NCI-H460 (cell line): ENCODE measurements around the gene THRAP3. TPM values are rescaled to one million over a fixed set of nuclear protein-coding genes. Genes with fewer than 3 reads are reported as not detected.

ENCODE experiments used
- DNase-seq: peaks from one replicate; pipeline ENCODE4 v3.0.0-alpha.2; 2016; ENCODE audit warnings: low read depth; ENCODE audit errors: extremely low read depth
- small RNA-seq, 2 experiments: library from RNA; depleted of rRNA; stranded (forward); fragments of <200 nt; gene quantifications; one replicate each; pipeline ENCODE3, GENCODE V24; 2014
- total RNA-seq: library from RNA; depleted of rRNA; stranded (reverse); fragments of >200 nt; shearing (Covaris generic); gene quantifications from 2 replicates; pipeline ENCODE4 v1.2.3, GENCODE V29; 2014; rRNA removed

Gene THRAP3
- total RNA-seq, 1 experiment from 2014 or later: 67.7 TPM

DNA sequence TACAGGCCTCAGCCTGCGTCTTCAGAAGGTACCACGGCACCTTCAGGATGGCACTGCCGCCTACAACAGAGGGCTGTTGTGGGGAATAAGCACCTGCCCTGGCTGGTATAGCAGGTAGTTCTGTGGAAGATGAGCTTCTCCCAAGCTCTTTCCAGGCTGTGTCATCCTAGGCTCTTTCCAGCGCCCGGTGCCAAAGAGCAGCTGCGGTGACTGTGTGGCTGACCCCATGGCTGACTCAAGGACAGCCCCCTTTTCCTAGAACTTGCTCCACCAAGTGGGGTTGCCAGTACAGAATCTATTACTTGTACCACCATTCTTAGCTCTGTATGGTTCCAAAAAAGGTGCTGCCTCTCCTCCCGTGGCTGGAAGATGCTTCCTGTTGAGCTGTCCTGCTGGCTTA is 121.1 kb downstream of the THRAP3 start:
- no peak for DNase-seq

DNA sequence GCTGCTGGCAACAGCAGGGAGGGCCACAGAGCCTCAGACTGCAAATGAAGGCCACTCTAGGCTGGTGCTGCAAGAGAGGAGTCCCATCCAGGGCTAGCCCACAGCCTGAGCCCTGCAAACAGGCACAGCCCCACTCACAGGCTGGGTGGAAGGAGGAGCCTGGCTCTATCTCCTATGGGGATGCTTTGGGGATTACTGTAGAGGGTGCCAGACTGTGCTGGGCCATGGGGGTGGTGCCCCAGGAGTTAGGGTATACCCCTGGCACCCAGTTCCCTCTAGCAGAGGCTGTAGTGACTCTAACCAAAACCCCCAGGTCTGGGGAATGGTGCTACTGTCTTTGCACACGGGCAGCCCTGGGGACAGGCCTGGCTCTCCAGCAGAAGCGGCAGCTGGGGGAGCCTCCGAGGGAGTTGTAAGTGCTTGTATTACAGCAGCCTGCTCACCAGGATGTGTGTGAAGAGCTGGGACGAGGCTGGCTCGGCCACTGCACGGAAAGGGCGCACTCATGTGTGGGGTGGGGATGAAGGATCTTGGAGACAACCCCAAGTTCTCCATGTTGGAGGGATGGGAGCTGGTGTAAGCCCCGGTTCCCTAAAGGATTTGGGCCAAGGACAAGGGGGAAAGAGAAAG is 122.6 kb downstream of the THRAP3 start:
- DNase-seq: no peak

DNA sequence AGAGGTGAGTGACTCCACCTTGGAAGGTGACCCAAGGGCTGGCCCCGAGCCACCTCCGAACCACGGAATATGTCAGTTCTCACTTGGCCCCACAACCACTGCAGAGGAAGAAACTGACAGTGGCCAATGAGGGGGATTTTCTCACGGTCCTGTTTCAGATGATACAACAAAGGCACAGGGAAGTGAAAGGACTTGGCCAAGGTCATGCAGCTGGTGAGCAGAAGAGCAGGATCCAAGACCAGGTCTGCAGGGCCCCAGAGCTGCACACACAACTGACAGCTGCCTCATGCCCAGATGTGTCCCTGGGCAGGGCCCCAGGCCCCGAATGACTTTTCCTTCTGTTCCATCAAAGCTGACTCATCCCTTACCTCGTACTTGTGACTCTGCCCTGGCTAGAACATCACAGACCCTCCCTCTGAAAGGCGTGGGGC is 125.0 kb downstream of the THRAP3 start:
- no peak for DNase-seq

DNA sequence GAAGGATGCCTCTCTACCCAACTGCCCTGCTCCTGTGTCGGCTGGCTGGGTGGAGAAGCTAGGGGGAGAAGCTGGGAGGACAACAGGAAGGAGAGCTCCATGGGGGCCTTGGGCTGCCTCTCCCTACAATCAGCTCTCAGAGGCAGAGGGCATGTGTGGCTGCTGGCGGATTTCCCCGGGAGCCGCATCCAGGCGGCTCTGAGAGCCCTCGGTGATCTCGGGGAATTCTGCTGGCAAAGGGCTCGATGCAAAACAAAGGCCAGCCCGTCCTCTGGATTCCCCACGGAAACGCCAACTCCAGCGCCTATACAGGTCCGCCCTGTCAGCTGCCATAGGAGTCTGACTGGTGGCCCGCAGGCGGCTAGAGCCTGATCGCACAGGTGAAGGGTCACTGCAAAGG is 125.6 kb downstream of the THRAP3 start:
- no peak for DNase-seq

DNA sequence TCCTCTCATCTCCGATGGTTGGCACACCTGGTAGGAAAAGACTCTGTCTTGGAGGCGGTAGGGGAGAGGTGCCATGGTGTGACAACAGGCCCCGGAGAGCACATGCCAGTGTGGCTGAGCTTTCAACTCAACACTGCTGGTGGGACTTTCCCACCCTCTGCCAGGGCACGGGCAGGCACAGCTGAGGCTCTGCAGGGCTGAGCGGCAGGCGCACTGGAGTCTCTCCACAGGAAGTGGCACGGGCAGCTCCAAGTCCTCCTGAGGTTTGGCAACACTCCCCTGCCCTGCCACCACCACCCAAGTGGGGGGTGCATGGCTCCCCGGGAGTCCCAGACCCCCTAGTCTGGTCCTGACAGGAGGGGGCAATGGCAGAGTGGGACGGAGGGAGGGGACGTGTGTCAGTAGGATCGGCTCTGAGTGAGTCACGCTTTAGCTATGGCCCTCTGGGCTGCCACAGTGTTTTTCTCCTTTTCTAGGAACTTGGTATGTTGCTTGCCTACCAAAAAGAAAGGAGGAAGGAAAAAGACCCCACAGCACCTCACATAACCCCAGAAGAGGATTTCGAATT is 126.5 kb downstream of the THRAP3 start:
- DNase-seq: no peak

DNA sequence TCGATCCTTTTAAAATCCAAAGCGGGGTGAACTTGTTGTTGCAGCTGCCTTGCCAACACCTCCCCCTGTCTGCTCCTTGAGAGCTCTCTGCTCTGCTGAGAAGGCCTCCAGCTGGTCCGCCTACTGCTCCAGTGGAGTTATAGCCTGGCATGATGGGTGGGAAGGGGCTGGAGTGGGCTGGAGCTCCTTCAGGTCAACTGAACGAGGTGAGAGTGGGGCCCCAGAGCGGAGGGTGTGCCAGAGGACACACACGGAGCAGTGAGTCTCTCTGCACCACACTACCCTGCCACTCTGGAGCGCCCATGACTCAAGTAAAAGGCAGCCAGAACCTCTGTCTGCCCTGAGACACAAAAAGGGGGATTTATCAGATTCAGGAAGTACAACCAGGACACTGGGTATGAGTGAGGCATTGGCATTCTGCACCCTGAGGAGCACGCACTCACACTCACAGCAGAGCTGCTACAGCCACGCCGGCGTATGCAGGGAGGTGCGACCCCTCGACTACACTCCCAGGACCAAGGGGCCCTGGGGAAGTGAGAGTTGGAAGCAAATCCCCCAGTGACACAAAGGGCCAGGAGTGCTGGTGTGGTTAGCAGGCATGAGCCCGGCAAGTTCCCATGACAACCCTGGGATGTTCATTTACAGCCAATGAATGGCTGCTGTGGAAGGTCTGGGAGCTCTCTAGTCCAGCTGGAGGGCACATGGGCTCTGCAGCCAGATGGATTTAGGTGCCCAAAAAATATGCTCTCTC is 127.2 kb downstream of the THRAP3 start:
- no peak for DNase-seq

DNA sequence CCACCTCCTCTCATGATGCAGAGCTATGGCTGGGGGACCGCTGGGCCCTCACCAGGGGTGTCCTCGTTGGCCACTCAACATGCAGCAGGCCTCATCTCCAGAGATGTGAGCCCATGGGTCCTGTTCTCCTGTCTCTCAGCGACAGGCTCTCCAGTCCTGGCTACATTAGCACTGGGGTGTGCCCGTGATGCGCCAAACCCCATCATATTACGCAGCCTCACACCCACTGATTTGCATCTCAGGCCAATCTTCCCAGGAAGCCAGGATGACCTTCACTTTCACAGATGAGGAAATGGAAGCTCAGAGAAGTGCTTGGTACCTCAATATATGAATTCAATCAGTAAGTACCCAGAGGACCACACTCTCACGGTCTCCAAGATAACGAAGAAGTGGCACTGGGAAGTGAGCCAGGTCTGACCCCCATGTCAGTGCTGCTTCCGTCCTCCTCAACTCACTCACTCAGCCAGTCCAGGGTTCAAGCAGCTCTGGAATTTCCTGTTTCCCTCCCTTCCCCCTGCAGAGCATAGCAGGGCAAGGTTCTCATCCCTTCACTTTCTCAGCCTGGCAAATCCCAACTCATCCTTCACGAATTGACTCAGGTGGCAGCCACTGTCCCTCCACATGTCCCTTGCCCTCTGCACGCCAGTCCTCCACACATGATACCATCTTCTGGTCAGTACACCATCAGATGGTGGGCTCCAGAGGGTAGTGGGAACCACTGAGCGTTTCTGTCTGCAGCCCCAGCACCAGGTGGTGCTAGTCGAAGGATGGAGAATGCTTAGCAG is 128.1 kb downstream of the THRAP3 start:
- DNase-seq: no peak

DNA sequence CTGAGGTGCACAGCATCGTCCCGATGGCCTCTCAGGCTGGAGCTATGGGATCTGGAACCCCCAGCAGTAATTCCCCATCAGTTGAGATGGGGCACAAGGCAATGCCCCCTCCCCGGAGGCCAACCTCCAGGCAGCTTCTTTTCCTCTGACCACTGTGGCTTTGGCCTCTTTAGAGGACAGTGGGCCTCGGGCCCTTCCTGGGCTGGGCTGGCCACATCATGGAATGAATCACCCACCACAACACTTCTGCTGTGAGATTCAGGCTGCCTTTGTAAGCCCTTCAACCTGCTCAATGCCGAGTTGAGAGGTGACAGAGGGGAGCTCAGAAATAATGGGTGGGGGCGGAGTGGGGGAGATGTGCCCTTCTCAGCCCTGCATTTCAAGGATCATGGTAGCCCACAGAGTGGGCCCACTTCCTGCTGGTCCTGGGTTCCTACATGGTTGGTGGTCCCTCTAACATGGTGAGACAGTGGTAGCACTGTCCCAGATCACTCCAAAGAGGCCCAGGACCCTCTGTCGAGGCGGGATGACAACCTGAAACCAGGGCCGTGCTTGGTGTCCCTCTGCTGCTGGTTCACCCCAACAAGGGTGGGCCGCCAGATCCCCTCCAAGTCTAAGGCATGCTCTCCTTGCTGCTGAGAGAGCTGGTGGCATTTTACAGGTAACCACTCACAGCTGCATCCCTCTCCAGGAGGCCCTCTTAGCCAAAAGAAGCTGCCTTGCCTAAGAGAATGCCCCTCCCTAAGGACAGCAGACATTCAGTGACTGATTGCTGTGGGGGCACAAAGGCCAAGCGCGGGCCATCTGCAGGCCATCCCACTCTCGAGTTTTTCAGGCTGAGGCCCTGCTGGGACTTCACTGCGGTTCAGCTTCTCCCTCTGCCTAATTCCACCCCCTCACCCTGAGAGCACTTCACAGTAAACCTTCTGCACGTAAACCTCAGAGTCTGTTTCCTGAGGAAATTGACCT is 129.0 kb downstream of the THRAP3 start:
- no peak for DNase-seq

DNA sequence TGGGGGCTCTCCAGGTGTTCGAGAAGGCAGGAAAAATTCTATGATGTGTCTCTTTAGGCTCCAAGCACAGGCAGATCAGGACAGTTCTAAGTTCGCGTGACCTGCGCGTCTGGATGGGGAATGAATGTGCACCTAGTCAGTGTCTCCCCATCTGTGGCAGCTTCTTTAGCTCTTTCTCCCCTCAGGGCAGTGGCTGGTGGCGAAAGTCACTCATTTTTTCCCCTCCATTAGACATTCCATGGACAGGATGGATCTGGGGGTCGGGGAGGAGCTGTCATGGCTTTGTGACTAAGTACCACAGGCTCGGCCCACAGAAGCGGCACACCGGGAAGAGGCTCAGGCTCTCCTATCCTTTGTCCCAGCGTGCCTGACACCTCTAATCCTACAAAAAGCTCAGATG is 130.2 kb downstream of the THRAP3 start:
- DNase-seq: no peak

Small RNA genes within 50 kb of the gene (small RNA-seq; reads per million reads assigned to genes)
- gene RN7SL131P (0 reads per million in 2 experiments), gene UBE2V2P4 (0 reads per million in 2 experiments)

Other genes with a start within 250 kb of the THRAP3 start
- not detected in 2 replicates for gene TEKT2, start 140.3 kb upstream of the THRAP3 start, total RNA-seq
- gene ADPRS, start 135.6 kb upstream of the THRAP3 start, total RNA-seq: 16.7 and 21.5 TPM in 2 replicates
- 0.12 and 0.20 TPM in 2 replicates for gene COL8A2, start 99.2 kb upstream of the THRAP3 start, total RNA-seq
- 54.7 and 62.9 TPM in 2 replicates for gene TRAPPC3, start 75.0 kb upstream of the THRAP3 start, total RNA-seq
- 33.7 and 33.9 TPM in 2 replicates for gene MAP7D1, start 68.3 kb upstream of the THRAP3 start, total RNA-seq
- 1.3 and 1.5 TPM in 2 replicates for gene SH3D21, start 81.9 kb downstream of the THRAP3 start, total RNA-seq
- gene EVA1B, start 99.2 kb downstream of the THRAP3 start, total RNA-seq: 1.6 and 2.9 TPM in 2 replicates
- 12.2 and 12.5 TPM in 2 replicates for gene STK40, start 161.5 kb downstream of the THRAP3 start, total RNA-seq
- gene LSM10, start 173.5 kb downstream of the THRAP3 start, total RNA-seq: 10.8 and 12.8 TPM in 2 replicates
- gene OSCP1, start 226.0 kb downstream of the THRAP3 start, total RNA-seq: 6.0 and 6.8 TPM in 2 replicates
- gene MRPS15, start 239.9 kb downstream of the THRAP3 start, total RNA-seq: 139 and 142 TPM in 2 replicates